Stomach (tissue), 9 donors: ENCODE results near the gene CDK3. TPM values are rescaled to one million over a fixed set of nuclear protein-coding genes. Genes with fewer than 3 reads are reported as not detected.
A peak's percentile ranks its signal among the peaks of the same experiment; 100 is the strongest.

Experiments
- DNase-seq, 2 donors: peaks; one replicate each; pipeline versions ENCODE4 v3.0.0 to v3.0.0-alpha.2; 2013 to 2019
- H3K27ac ChIP-seq, 5 donors: fragments of 200-600 bp in 4 of 5; sonication (generic) in 4 of 5; one replicate each; pipeline ENCODE4 v1.5.1; 2013 to 2019; ENCODE audit warnings: mild to moderate bottlenecking in 1 of 5, moderate library complexity in 1 of 5
- H3K27me3 ChIP-seq, 3 donors: fragments of 200-600 bp; sonication (generic); one replicate each; pipeline ENCODE4 v1.5.1; 2017 to 2019; ENCODE audit warnings: mixed run types in 1 of 3
- H3K36me3 ChIP-seq, 4 donors: fragments of 200-600 bp; sonication (generic); 1 replicate in 3 of 4; 2 replicates in 1 of 4; pipeline ENCODE4 v1.5.1; 2016 to 2019
- H3K4me1 ChIP-seq, 4 donors: fragments of 200-600 bp; sonication (generic); one replicate each; pipeline ENCODE4 v1.5.1; 2016 to 2019
- H3K4me3 ChIP-seq, 4 donors: fragments of 200-600 bp; sonication (generic) in 3 of 4; one replicate each; pipeline ENCODE4 v1.5.1; 2016 to 2019; ENCODE audit warnings: mild to moderate bottlenecking in 1 of 4
- H3K9me3 ChIP-seq, 4 donors: fragments of 200-600 bp; sonication (generic); one replicate each; pipeline ENCODE4 v1.5.1; 2016 to 2019
- EP300 ChIP-seq: sonication (generic); formaldehyde crosslinking; IDR thresholded peaks from one replicate; pipeline ENCODE4 v1.6.1; 2017; ENCODE audit warnings: antibody characterized with exemption
- POLR2A ChIP-seq, 4 donors: fragments of 450-650 bp; IDR thresholded peaks; one replicate each; pipeline ENCODE4 v1.6.1; 2016; ENCODE audit warnings: antibody characterized with exemption in 4 of 4, control low read depth in 2 of 4, mild to moderate bottlenecking in 1 of 4, moderate library complexity in 1 of 4
- POLR2AphosphoS5 ChIP-seq, 3 donors: sonication (generic); formaldehyde crosslinking; IDR thresholded peaks; one replicate each; pipeline ENCODE4 v1.6.1; 2016; ENCODE audit warnings: antibody characterized with exemption in 3 of 3
- WGBS, 5 donors: extraction: QIAGEN DNeasy Blood & Tissue Kit in 3 of 5; methylation state at CpG; one replicate each; pipeline versions ENCODE4 v1.1.5 to v1.1.7; 2013 to 2018; 5-methylcytosine and 5-hydroxymethylcytosine counted together
- intact Hi-C: fragments of 100-400 bp; cut with DNase I; formaldehyde crosslinking; loops from one replicate; pipeline ENCODE4 v1.15.1; 2023; ENCODE audit warnings: low total_unique reads
- polyA plus RNA-seq, 3 donors: library from polyadenylated mRNA; stranded (reverse); fragments of 200-250 nt; gene quantifications; one replicate each; pipeline ENCODE4 v1.2.3, GENCODE V29; 2013
- total RNA-seq, 5 donors: library from RNA; depleted of rRNA; stranded (reverse); fragments of >200 nt; gene quantifications; one replicate each; pipeline versions ENCODE4 v1.1.0 to v1.2.3, GENCODE V29; 2014 to 2016
- TF ChIP-seq, protein P1 (sequence below), 7 experiments: fragments of 450-650 bp in 4 of 7; fragments of 200-600 bp in 3 of 7; sonication (generic) in 3 of 7; IDR thresholded peaks; one replicate each; pipeline ENCODE4 v1.5.1; 2016 to 2019; ENCODE audit warnings: antibody characterized with exemption in 7 of 7, control low read depth in 2 of 7, mild to moderate bottlenecking in 1 of 7
- donor health status: healthy with polysubstance abuse.
- donor health status: Bipolar disorder and iron deficiency.
- donor health status: healthy.

CDK3 gene
- total and polyA plus RNA-seq, 8 donors: 3.1 to 20.4 (median 8.2) TPM; not detected in 1

DNA sequence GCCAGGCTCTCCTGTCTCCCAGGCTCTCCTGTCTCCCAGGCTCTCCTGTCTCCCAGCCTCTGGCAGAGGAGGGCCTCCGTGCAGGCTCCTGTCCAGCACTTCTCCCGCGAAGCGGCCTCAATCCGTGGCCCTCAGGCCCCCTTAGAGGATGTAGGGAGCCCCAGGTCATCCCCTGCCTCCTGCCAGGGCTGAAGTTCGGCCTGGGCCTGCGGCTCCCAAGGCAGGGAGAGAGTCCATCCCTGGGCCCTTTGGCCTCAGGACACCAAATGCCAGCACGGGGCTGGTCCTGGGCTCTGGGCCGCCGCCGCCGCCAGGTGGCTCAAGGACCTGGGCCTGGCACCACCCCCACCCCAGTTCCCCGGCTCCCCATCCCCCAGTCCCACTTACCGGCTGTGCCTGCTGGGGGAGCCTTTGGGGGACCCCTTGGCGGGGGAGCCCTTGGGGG, 26.1 kb downstream of the CDK3 start:
- peak overlapping the region; percentile 29 to 48 (median 42) for H3K4me3 ChIP-seq
- no peak for DNase-seq

DNA sequence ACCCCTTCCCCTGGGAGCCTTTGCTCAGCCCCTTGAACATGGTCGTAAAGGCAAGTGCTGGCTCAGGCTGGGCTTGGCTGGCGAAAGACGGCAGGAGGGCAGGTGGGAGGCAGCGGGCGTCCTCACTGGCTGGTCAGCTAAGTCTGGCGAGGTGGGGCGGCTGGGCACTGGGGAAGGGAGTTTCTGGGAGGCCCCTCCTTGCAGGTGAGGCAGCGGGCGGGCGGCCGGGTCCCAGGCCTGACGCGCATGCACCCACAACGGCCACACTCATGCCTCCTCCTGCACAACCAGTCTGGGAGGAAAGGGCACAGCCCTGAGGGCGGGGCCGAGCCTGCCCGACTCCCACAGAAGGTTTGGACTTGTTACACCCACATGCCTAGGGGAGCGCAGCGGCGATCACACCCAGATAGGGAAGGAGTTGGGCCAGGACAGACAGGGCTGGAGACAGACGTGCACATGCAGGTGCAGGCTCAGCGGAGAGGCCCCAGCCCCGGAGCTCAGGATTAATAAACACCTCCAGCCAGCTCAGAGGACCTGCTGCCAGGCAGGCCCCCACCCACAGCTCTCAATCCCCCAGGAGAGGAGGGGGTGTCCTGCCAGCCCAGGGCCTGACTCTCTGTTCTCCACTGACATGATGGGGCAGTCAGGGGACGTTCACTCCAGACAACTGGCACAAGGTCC, 26.6 kb downstream of the CDK3 start, which contains the start of gene EVPL:
EVPL (minus strand) TSS at position 148 of the 681 bp plus-strand sequence; CDS start at position 40, 108 bp downstream.
- peak; percentile 88 to 90 for DNase-seq
- peak within 1 kb of the TSS; percentile 29 to 48 (median 42) for H3K4me3 ChIP-seq
- intact Hi-C loops: loop anchor here (10.0 kb wide), 1 partner anchor 268 kb away; no protein-coding TSS in a partner anchor

More for the DNA sequence above, 26.1 kb downstream of the CDK3 start:
- TF ChIP-seq, protein P1, sequence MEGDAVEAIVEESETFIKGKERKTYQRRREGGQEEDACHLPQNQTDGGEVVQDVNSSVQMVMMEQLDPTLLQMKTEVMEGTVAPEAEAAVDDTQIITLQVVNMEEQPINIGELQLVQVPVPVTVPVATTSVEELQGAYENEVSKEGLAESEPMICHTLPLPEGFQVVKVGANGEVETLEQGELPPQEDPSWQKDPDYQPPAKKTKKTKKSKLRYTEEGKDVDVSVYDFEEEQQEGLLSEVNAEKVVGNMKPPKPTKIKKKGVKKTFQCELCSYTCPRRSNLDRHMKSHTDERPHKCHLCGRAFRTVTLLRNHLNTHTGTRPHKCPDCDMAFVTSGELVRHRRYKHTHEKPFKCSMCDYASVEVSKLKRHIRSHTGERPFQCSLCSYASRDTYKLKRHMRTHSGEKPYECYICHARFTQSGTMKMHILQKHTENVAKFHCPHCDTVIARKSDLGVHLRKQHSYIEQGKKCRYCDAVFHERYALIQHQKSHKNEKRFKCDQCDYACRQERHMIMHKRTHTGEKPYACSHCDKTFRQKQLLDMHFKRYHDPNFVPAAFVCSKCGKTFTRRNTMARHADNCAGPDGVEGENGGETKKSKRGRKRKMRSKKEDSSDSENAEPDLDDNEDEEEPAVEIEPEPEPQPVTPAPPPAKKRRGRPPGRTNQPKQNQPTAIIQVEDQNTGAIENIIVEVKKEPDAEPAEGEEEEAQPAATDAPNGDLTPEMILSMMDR (IDR thresholded peaks at IDR 0.05): no peak
- TF ChIP-seq POLR2AphosphoS5 (IDR thresholded peaks at IDR 0.05) (no peak), EP300 (no peak), POLR2A (IDR thresholded peaks at IDR 0.05) (no peak)
- intact Hi-C loops: loop anchor here (10.0 kb wide), 1 partner anchor 268 kb away; no protein-coding TSS in a partner anchor
- peak overlapping the region; percentile 26 to 77 (median 60) for H3K27ac ChIP-seq
- H3K4me1 ChIP-seq: peaks cover 6 to 32% (median 18%) of the 10 kb centered on the region in 4 donors
- 25 to 74% (median 36%) methylated on average over 2 to 15 of the region's 15 CpGs for WGBS, 5 donors
- H3K36me3 ChIP-seq: peaks cover 0 to 12% (median 10%) of the 10 kb centered on the region in 4 donors
- H3K9me3 ChIP-seq: no peaks in the 10 kb centered on the region
- H3K27me3 ChIP-seq: peaks cover 0 to 9% (median 0%) of the 10 kb centered on the region in 3 donors

DNA sequence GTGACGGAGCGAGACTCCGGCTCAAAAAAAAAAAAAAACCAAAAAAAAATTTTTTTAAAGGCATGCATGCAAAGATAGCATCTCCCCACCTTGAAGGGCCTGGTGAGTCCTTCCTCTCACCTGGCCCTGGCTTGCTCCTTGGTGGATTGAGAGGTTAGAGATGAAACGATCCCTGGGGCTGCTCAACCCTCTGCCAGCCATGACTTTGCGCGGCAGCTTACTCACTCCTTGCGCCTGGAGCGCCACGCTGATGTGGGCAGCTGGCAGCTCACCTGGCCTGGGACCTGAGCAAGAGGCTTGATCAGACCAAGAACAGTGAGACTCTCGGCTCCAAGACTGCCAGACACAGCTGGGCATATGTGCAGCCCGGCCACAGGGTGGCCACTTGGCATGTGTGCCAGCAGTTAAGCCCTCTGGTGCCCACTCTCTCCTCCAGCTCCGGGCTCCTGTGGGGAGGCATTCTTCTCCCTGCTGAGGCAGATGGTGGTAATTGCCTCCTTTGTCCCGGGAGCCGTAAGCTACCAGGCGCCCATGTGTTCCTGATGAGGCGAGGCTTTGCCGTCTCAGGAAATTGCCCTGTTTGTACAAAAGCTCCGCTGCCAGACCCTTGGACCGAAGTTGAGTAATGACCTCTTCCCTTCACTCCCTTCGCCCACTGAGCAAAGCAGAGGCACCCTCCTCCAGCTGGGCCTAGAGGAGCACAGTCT, 31.6 kb downstream of the CDK3 start:
- Histone ChIP-seq H3K4me1 (peaks cover 6 to 45% (median 17%) of the 10 kb centered on the region in 4 donors), H3K4me3 (no peak overlapping the region), H3K9me3 (no peaks in the 10 kb centered on the region)

More for the DNA sequence above, 26.6 kb downstream of the CDK3 start, which contains the start of gene EVPL:
- Histone ChIP-seq H3K4me1 (peaks cover 6 to 32% (median 18%) of the 10 kb centered on the region in 4 donors), H3K36me3 (peaks cover 0 to 11% (median 7%) of the 10 kb centered on the region in 4 donors), H3K27me3 (peaks cover 0 to 3% (median 0%) of the 10 kb centered on the region in 3 donors), H3K27ac (peak within 1 kb of the TSS; percentile 26 to 77 (median 60)), H3K9me3 (no peaks in the 10 kb centered on the region)
- WGBS, 5 donors: 27 to 73% (median 38%) methylated on average over 9 to 24 of the region's 24 CpGs
- TF ChIP-seq POLR2AphosphoS5 (IDR thresholded peaks at IDR 0.05) (peak in 1 of 3 donors; percentile 56), POLR2A (IDR thresholded peaks at IDR 0.05) (no peak)

DNA sequence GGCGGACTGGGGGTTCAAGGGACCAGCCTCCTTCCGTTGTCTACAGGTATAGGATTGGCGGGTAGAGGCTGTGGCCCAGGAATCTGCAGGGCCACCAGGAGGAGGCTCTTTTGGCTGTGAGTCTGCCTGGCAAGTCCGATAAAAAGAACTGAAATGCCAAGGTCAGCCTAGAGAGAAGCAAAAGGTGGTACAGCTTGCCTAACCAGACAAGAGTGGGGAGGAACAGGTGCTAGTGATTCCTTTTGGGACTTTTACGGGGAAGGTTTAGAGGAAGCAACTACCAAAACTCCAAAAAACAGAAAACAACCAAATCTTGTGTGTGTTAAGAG, 32.1 kb downstream of the CDK3 start:
- 86 to 93% (median 91%) methylated on average over 4 to 5 of the region's 5 CpGs for WGBS, 5 donors
- DNase-seq: no peak
- peaks cover 6 to 43% (median 15%) of the 10 kb centered on the region in 4 donors for H3K4me1 ChIP-seq
- H3K27me3 ChIP-seq: no peaks in the 10 kb centered on the region
- H3K9me3 ChIP-seq: no peaks in the 10 kb centered on the region
- intact Hi-C loops: no loop called here
- no peak overlapping the region for H3K27ac ChIP-seq
- no peak overlapping the region for H3K4me3 ChIP-seq
- TF ChIP-seq, protein P1 (IDR thresholded peaks at IDR 0.05): no peak
- TF ChIP-seq POLR2A (IDR thresholded peaks at IDR 0.05): no peak
- H3K36me3 ChIP-seq: peaks cover 0 to 5% (median under 1%) of the 10 kb centered on the region in 4 donors

More for the DNA sequence above, 31.6 kb downstream of the CDK3 start:
- intact Hi-C loops: no loop called here
- no peaks in the 10 kb centered on the region for H3K27me3 ChIP-seq
- H3K36me3 ChIP-seq: no peaks in the 10 kb centered on the region
- DNase-seq: peak in 1 of 2 donors; percentile 54
- WGBS, 5 donors: 77 to 91% (median 80%) methylated on average over 20 of the region's 20 CpGs
- no peak overlapping the region for H3K27ac ChIP-seq
- no peak for TF ChIP-seq EP300
- no peak for TF ChIP-seq POLR2A (IDR thresholded peaks at IDR 0.05)
- no peak for TF ChIP-seq POLR2AphosphoS5 (IDR thresholded peaks at IDR 0.05)
- TF ChIP-seq, protein P1 (IDR thresholded peaks at IDR 0.05): no peak
